SJSA1 (cell line): ENCODE results near the gene NDUFB10. TPM values are rescaled to one million over a fixed set of nuclear protein-coding genes. Genes with fewer than 3 reads are reported as not detected.

Source experiments
- DNase-seq, 2 experiments: peaks; one replicate each; pipeline ENCODE4 v3.0.0-alpha.2; 2015 to 2020; ENCODE audit warnings: low spot score in 2 of 2, low read depth in 1 of 2
- H3K27ac ChIP-seq: fragments of 250-450 bp; sonication (Bioruptor Pico); 2 replicates; pipeline ENCODE4 v1.5.1; 2020; ENCODE audit warnings: mild to moderate bottlenecking, moderate library complexity
- H3K27me3 ChIP-seq: fragments of 250-450 bp; sonication (Bioruptor Pico); replicated peaks from 2 replicates; pipeline ENCODE4 v1.5.1; 2020; ENCODE audit warnings: mild to moderate bottlenecking, moderate library complexity
- H3K36me3 ChIP-seq: fragments of 250-450 bp; sonication (Bioruptor Pico); 2 replicates; pipeline ENCODE4 v1.5.1; 2020; ENCODE audit warnings: mild to moderate bottlenecking
- H3K4me1 ChIP-seq: fragments of 250-450 bp; sonication (Bioruptor Pico); replicated peaks from 2 replicates; pipeline ENCODE4 v1.6.1; 2021; ENCODE audit warnings: mild to moderate bottlenecking
- H3K4me3 ChIP-seq: fragments of 250-450 bp; sonication (Bioruptor Pico); 2 replicates; pipeline ENCODE4 v1.5.1; 2020; ENCODE audit warnings: mild to moderate bottlenecking
- H3K9me3 ChIP-seq: fragments of 250-450 bp; sonication (Bioruptor Pico); replicated peaks from 2 replicates; pipeline ENCODE4 v1.5.1; 2020; ENCODE audit warnings: mild to moderate bottlenecking
- total RNA-seq: library from RNA; depleted of rRNA; stranded (reverse); fragments of >200 nt; shearing (Covaris generic); gene quantifications from 2 replicates; pipeline ENCODE4 v1.2.3, GENCODE V29; 2014; rRNA removed

Gene NDUFB10
- total RNA-seq, 1 experiment from 2014 or later, result 273 TPM

GRCh38 chr16:2008009-2008526, 48.7 kb downstream of the NDUFB10 start:
- no peak for DNase-seq
- no peaks in the 10 kb centered on the region for H3K27me3 ChIP-seq
- H3K4me1 ChIP-seq, result peaks cover 39% of the 10 kb centered on the region
- H3K36me3 ChIP-seq, result peaks cover 55% of the 10 kb centered on the region
- H3K27ac ChIP-seq, result no peak overlapping the region
- peak overlapping the region; percentile 100 for H3K4me3 ChIP-seq
- peaks cover 4% of the 10 kb centered on the region; the same call in 1 of the 2 replicates for H3K9me3 ChIP-seq

DNA sequence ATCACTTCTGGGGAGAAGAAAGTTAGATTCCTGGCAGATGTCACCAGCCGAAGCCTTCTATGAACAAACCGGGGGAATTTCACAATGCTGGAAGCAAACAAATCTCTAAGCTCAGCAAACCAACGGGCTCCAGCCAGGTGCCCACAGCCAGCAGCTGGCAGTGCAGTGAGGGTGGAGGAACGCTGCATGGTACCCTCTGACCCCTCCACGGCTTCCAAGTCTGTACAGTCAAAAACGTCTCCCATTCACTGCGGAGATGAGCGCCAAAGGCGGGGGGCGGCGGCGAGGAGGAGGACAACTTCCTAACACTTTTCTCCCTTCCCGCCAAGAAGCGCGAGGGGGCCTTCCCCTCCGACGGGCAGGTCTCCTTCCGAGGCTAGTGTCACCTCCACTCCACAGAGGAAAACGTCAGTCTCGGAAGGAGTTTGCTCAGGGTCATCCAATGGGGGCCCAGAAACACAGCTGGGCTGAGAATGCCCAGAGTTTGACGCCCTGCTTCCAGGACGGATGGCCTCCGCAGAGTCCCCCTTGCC, 49.4 kb downstream of the NDUFB10 start:
- Histone ChIP-seq H3K4me1 (peaks cover 39% of the 10 kb centered on the region), H3K27me3 (no peaks in the 10 kb centered on the region), H3K27ac (peak overlapping the region; percentile 91), H3K9me3 (peaks cover 4% of the 10 kb centered on the region; the same call in 1 of the 2 replicates), H3K4me3 (peak overlapping the region; percentile 100), H3K36me3 (peaks cover 48% of the 10 kb centered on the region)
- DNase-seq, result no peak

DNA sequence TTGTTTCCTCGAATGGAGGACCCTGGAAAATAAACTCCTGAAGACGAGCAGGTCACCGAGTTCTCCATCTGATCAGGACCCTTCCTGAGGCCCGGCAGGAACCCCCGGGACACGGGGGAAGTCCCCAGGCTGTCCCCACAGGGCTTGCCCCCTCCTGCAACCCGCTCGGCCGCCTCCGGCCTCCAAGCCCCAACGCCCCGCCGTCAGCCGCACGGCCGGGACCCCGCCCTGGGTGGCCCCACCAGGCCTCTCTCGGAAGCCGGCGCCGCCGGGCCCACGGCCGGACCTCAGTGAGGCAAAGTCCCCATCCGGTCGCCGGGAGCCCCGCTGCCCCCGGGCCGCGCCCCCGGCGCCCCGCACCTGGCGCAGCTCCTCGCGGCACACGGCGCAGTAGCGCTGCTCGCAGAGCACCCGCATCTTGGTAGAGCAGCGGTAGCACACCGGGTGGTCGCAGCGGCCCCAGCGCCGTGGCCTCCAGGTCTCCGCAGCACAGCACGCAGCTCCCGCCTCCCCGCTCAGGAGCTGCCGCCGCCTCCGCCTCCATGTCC, 49.9 kb downstream of the NDUFB10 start:
- Histone ChIP-seq H3K27ac (peak overlapping the region; percentile 91), H3K27me3 (no peaks in the 10 kb centered on the region), H3K36me3 (peaks cover 47% of the 10 kb centered on the region), H3K4me1 (peaks cover 35% of the 10 kb centered on the region), H3K9me3 (peaks cover 4% of the 10 kb centered on the region; the same call in 1 of the 2 replicates), H3K4me3 (peak overlapping the region; percentile 100)
- DNase-seq, result no peak

DNA sequence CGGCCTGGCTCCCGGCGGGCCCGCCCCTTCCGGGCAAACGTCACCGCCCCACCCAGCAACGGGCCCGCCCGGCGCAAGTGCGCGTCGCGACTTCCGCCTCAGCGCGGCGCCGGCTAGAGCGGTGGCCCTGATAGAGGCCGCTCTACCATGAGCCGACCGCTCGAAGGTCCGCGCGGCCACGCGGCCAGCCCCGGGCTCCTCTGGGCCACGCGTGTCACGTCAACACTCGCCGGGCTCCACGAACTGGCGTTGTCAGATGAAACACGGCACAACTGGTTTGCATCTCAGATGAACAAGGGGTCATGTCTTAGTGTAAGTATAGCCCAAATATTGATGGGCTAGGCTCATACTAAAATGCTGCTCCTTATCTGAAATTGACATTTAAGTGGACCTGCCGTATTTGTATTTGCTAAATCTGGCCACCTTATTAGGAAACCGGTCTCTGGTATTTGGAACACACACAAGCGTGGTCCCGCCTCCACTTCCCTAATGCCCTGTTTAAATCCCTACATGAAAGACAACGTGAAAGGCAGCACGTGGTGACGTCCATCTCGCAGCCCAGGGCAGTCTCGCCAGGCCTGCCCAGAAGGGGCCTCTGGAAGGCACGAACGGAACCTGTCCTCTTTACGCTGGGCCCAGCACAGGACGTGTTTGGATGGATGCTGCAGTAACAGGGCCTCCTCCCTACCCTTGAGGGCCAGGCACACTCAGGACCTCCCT, 50.6 kb downstream of the NDUFB10 start, which contains the start of gene ZNF598:
Gene ZNF598 (minus strand): TSS at position 31 of the 720 bp plus-strand sequence.
- peak; percentile 75 to 83 for DNase-seq
- H3K4me1 ChIP-seq, result peaks cover 32% of the 10 kb centered on the region
- H3K36me3 ChIP-seq, result peaks cover 43% of the 10 kb centered on the region
- H3K9me3 ChIP-seq, result peaks cover 4% of the 10 kb centered on the region; the same call in 1 of the 2 replicates
- H3K27me3 ChIP-seq, result no peaks in the 10 kb centered on the region
- peak within 1 kb of the TSS; percentile 100 for H3K4me3 ChIP-seq
- H3K27ac ChIP-seq, result peak within 1 kb of the TSS; percentile 91

Other genes with a start within 250 kb of the NDUFB10 start
- 19.9 and 27.1 TPM in 2 replicates for gene NME3, start 188.0 kb upstream of the NDUFB10 start, total RNA-seq
- 6.9 and 7.7 TPM in 2 replicates for gene EME2, start 186.7 kb upstream of the NDUFB10 start, total RNA-seq
- 132 and 178 TPM in 2 replicates for gene MRPS34, start 186.4 kb upstream of the NDUFB10 start, total RNA-seq
- 19.9 and 21.1 TPM in 2 replicates for gene SPSB3, start 177.0 kb upstream of the NDUFB10 start, total RNA-seq
- 117 and 127 TPM in 2 replicates for gene NUBP2, start 176.6 kb upstream of the NDUFB10 start, total RNA-seq
- gene IGFALS, start 165.8 kb upstream of the NDUFB10 start, total RNA-seq, result not detected in 2 replicates
- gene HAGH, start 132.7 kb upstream of the NDUFB10 start, total RNA-seq, result 22.2 and 65.3 TPM in 2 replicates
- 38.8 and 90.3 TPM in 2 replicates for gene FAHD1, start 132.3 kb upstream of the NDUFB10 start, total RNA-seq
- gene MEIOB, start 87.4 kb upstream of the NDUFB10 start, total RNA-seq, result not detected in 2 replicates
- not detected in 2 replicates for gene HS3ST6, start 41.1 kb upstream of the NDUFB10 start, total RNA-seq
- gene MSRB1, start 16.3 kb upstream of the NDUFB10 start, total RNA-seq, result 13.9 and 21.3 TPM in 2 replicates
- gene RPL3L, start 4.8 kb upstream of the NDUFB10 start, total RNA-seq, result not detected in 2 replicates
- 2,199 and 2,611 TPM in 2 replicates for gene RPS2, start 5.3 kb downstream of the NDUFB10 start, total RNA-seq
- gene RNF151, start 7.3 kb downstream of the NDUFB10 start, total RNA-seq, result not detected in 2 replicates
- 68.0 and 156 TPM in 2 replicates for gene TBL3, start 12.5 kb downstream of the NDUFB10 start, total RNA-seq
- gene NOXO1, start 21.9 kb downstream of the NDUFB10 start, total RNA-seq, result 0.16 TPM in 1 of 2 replicates, not detected in the other
- gene GFER, start 24.7 kb downstream of the NDUFB10 start, total RNA-seq, result 26.9 and 31.8 TPM in 2 replicates
- gene SYNGR3, start 30.4 kb downstream of the NDUFB10 start, total RNA-seq, result 1.8 and 7.3 TPM in 2 replicates
- gene ZNF598, start 50.3 kb downstream of the NDUFB10 start, total RNA-seq, result 13.5 and 20.4 TPM in 2 replicates
- gene NPW, start 60.2 kb downstream of the NDUFB10 start, total RNA-seq, result not detected in 2 replicates
- gene NHERF2, start 67.4 kb downstream of the NDUFB10 start, total RNA-seq, result 50.2 and 57.3 TPM in 2 replicates
- gene NTHL1, start 88.3 kb downstream of the NDUFB10 start, total RNA-seq, result 33.9 and 59.3 TPM in 2 replicates
- gene TSC2, start 88.4 kb downstream of the NDUFB10 start, total RNA-seq, result 36.9 and 51.9 TPM in 2 replicates
- gene PKD1, start 176.4 kb downstream of the NDUFB10 start, total RNA-seq, result 60.4 and 97.9 TPM in 2 replicates
- 0.16 TPM in 1 of 2 replicates, not detected in the other for gene RAB26, start 189.1 kb downstream of the NDUFB10 start, total RNA-seq
- gene TRAF7, start 196.2 kb downstream of the NDUFB10 start, total RNA-seq, result 26.4 and 39.5 TPM in 2 replicates
- gene CASKIN1, start 237.1 kb downstream of the NDUFB10 start, total RNA-seq, result not detected in 2 replicates
- gene MLST8, start 245.9 kb downstream of the NDUFB10 start, total RNA-seq, result 25.3 and 34.1 TPM in 2 replicates